ENCODE measurements around the gene OR52R1.
"Not testable (repeated sequence)": the region's sequence is repeated elsewhere in the genome, so short reads cannot be mapped to it uniquely, and the experiment has no call there.

The OR52R1 gene

DNA sequence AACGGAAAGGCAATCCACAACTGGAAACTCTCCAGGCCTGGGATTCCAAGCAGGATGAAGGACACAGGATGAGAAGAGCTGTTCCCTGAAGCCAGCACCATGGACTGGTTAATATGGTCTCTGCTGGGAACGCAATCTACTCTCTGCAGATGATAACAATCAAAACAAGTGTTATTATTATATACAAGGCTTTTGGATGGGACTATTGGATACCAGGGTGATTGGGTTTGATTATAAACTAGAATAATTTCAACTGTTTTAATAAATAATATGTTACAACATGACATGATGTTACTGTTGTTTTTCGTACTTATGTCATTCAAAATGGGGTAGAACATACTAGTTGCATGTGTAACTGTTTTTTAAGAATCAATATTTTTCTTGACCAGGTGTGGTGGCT lies at the start of gene OR52R1:
TSS of gene OR52R1 (minus strand) at position 101 of the 400 bp plus-strand sequence. CDS start at position 101, 0 bp downstream.
- no peak for DNase-seq

DNA sequence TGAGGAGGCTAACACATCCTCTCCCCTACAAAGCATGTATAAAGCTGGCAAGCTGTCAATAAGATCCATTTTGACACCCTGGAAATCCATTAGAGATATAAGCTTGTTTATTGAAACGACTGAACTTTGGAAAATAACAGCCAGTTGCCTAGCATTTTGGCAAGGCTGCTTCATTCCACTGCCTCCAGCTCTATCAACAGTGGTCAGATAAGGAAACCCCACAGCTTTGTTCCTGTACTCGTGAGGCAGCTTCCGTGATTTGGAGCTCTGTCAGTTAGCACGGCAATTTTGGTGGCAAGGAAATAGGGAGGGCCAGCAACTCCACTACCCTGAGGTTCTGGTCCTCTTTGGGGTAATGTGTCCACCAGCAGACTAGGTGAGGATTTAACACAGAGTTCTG lies 46.9 kb upstream of the OR52R1 start:
- DNase-seq: no peak

DNA sequence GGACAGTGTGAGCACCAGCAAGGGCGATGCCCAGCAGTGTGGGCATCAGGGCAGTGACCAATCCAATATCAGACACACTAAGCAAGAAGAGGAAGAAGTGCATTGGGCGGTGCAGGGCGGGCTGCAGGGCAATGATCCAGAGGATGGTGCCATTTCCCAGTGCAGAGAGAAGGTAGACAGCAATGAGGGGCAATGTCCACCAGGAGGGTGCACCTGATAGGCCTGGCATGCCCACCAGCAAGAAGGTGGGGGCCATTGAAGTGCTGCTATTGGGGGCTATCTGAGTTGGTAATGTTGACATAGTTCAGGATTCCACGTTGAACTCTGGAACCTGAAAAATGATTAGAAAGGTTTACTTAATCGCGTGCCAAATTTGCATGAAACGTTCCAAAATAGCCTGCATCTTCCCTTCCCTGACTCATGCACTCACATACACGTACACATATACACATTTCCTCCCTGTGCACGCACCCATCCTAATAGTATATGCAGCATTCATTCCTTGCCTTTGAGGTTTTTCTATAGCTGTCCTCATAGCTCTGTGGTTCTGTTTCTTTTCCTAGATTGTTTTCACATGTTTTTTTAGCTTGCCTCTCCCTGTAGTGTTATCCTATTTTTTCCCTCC lies 44.8 kb upstream of the OR52R1 start, which contains the start of gene OR51S1:
TSS of gene OR51S1 (minus strand) at position 301 of the 625 bp plus-strand sequence. CDS start at position 301, 0 bp downstream.
- DNase-seq: no peak

DNA sequence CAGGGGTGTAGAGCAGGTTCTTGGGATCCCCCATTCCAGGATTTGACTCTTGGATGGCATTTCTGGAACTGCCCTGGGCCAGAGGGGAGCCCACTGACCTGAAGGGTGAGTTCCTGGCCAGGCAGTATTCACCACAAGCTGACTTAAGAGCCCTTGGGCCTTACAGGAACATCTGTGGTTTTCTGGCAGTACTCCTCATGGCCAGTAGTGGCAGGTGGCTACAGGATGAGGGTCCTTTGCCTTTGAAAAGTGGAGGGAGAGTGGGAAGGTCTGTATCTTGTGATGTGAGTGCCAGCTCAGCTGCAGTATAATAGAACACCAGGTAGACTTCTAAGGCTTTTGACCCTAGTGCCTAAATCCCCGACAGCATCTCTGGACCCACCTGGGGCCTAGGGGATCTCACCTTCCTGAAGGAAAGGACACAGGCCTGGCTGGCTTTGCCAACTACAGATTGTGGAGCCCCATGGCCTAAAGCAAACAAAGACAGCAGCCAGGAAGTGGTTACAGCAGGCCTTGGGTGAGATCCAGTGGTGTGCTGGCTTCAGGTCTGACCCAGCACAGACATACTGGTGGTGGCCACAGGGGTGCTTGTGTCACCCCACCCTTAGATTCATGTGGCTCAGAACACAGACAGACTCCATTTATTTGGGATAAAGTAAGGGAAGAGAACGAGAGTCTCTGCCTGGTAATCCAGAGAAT lies 35.8 kb upstream of the OR52R1 start:
- no peak for DNase-seq

DNA sequence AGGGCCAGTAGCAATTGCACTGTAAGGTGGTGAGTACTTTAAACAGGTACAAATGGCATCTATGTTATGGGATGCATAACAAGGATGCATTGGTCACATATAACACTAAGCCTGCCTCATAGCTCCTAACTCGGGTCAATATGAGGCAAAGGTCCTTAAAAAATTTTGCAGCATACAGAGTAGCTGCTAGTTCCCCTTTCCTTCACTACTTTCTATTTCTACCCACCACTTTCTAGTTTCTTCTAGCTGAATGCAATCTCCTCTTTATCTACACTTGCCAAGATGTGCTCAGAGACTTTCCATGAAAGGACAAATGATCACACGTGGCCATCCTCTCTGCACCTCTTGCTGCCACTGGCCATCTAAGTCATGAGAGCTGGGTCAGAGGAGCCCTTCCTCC lies 26.7 kb upstream of the OR52R1 start:
- DNase-seq: no peak

DNA sequence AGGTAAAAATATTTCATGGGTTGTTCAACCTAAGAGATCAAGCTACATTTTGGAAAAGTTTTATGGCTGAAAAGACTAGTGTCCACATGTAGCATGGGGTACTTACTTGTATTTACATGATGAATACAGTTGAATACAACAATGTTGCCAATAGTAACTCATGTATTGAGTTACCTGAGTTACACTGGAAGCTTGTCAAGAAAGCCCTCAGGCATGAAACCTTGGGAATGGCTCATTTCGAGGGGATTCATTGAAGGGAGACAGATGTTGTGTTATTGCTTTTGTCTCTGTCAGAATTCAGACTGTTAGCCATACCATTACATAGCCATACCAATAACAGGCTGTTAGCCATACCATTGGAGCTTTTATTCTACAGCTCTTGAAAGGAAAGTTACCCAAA lies 26.2 kb upstream of the OR52R1 start:
- no peak for DNase-seq

DNA sequence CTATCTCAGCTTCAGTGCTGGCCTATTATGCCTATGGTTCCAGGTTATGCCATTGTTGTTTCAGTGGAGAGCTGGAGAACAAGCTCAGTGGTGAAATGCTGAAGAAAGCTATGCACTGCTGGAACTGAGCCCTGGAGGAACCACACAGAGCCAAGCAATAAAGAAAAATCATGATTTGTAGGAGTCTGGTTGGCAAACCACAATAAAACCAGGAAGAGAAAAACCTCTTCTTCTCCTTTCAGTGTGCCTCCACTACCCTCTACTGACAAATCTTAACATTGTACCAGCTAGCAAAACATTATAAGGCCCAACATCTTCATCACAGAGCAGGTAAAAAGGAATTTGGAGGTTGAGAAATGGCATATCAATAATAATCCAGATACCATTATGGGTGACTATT lies 22.2 kb upstream of the OR52R1 start:
- DNase-seq: no peak

DNA sequence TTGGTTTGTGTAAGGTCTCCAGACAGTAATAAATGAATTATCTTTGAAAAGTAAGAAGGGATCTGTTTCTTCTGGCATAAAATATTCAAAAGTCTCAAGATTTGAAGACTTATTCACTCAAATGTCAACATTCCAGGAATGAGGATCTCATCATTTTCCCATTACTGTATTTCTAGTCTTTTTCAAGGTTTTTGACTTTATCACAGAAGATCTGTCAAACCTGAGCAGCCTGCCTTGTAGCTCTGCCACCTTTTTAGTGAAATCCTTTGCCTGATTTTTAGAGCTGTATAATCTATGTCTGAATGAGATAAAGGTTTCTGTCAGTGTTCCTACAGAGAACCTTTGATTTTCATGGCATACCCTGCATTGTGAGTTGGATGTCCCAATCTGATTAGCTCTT lies 21.0 kb upstream of the OR52R1 start:
- no peak for DNase-seq

DNA sequence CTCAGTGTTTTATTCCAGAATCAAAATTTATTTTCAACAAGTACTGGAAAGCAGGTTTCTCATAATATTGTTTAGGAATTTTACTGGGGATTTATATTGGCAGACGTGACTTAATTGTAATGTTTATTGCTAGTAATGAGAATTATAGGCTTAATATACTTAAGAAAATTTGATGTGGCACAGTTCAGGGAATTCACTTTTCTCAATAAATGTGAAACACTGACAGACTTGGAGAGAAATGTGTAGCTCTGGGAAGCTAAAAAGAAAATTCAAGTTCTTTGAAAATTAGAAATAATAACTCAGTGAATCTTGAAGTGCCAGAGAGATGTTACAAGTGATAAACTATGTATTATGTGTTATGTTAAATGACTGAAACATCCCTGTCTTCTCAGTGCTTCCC lies 16.8 kb upstream of the OR52R1 start, which contains the start of gene OR51F2:
TSS of gene OR51F2 (plus strand) at position 301 of the 400 bp plus-strand sequence. CDS start 101 bp downstream, outside the sequence.
- DNase-seq: no peak

DNA sequence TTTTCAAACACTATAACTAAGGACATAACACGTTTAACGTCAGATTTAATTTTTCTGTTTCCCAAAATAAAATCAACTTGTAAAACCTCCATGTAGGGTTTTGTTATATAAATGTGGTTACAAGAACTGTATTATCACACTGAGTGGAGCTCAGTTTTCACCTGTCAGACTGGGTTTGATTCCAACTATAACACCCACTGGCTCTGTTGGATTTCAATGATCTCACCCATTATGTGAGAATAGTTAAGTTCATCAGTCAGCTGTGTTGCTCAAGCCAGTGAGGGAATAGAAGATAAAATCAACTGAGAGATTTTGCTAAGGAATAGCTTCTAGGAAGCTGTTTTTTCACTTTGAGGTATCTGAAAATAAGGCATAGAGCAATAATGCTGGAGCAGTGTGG lies 5.1 kb upstream of the OR52R1 start:
- no peak for DNase-seq

DNA sequence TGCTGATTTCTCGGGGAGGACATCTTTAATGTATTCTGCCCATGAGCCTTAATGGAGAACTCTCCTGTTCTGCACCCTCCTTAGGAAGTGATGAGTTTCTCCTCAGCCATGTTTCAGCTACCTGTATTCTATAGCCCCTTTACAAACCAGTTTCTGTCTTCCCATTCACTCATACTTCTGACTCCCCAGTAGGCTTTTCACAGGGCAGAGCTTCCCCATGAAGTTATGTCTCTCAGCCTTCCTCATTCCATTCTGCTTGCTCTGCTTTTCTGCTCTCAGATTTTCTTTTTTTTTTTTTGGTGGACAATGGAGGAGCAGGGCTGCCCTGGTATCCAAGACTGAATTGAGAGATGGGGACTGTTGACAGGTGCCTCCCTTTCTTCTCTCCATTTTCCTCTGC lies 4.3 kb upstream of the OR52R1 start:
- DNase-seq: no peak

DNA sequence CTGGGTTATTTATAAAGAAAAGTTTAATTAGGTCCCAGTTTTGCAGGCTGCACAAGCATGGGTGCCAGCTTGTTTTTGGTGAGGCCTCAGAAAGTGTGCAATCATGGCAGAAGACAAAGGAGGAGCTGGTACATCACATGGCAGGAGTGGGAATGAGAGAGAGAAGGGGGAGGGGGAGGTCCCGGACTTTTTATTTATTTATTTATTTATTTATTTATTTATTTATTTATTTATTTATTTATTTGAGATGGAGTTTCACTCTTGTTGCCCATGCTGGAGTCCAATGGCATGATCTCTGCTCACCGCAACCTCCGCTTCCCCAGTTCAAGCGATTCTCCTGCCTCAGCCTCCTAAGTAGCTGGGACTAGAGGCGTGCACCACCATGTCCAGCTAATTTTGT lies 2.9 kb downstream of the OR52R1 start:
- not testable (repeated sequence) for DNase-seq

DNA sequence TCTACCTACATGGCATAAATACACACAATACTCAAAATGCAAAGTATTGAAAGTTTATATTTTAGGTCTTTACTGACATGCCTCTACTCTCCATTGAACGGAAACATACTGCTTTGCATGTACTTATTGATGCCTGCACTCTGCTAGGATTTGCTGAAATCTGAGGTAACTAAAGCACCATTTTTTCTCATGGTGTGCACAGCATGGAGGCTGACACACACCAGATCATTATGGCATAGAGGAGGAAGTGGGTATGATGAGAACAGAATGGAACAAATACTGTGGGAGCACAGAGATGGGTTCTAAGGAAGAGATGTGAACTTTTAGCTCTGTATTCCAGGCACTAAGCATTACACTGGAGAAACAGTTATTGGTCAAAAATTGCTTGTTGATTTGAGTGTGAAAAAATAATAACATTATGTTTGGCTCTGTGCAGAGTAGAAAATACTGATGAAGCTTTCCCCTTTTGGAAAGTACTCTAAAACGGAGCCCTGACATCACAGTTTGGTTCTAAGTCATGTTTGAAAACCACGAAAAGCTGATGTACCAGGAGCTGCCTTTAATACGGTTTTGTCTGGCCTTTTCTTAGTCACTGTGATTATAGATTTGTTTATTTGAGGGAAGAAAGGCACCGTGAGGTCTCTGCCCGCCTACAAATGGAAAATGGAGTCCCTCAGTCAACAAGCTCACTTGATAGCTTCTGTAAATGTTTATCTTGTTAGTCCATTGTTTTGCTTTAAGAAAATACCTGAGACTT lies 5.6 kb downstream of the OR52R1 start:
- no peak for DNase-seq

DNA sequence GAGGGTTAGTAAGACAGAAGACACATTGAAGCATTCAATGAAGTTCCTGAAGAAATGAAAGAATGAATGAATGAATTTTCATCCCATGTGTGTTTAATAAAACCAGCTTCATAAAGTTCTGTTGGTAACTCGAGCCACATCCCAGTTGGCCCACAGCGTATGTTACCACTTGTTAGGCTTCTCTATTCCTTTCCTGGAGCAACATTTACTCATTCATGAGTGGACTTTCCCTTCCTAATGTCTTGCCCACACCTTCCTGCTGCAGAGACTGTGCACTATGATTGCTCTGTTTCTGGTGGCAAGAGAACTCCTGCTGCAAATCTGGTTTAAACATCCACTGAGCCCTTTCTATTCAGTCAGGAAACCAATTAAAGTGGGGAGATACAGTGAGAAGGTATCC lies 7.0 kb downstream of the OR52R1 start:
- no peak for DNase-seq

DNA sequence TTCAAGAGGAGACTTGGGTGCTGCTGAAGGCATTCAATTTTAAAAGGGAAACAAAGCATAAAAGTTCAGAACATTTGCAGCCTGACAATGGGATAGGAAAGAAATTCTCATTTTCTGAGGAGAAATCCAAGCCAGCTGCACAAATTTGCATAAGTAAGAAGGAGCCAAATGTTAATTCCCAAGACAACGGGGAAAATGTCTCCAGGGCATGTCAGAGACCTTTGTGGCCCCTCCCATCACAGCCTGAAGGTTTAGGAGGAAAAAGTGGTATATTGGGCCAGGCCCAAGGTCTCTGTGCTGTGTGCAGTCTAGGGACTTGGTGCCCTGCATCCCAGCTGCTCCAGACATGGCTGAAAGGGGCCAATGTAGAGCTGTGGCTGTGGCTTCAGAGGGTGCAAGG lies 21.7 kb downstream of the OR52R1 start:
- DNase-seq: no peak

DNA sequence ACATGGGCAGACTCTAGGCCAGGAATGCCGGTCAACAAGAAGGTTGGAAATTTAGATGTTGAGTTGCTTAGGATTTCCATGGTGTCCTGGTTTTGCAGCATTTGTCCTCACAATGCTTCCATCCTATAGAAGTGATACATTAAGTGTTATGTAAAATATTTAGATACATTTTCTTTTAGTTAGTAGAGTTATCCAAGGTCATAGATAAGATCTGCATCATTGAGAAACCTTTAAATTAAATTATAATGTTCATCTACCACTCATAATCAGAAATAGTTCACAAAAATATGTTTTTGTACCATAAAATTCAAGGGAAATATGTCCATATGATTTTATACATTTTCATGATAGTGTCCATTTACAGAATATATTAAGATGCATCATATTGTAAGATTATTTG lies 34.3 kb downstream of the OR52R1 start, which contains the start of gene OR51F1:
TSS of gene OR51F1 (minus strand) at position 101 of the 400 bp plus-strand sequence. CDS start at position 101, 0 bp downstream.
- DNase-seq: no peak

DNA sequence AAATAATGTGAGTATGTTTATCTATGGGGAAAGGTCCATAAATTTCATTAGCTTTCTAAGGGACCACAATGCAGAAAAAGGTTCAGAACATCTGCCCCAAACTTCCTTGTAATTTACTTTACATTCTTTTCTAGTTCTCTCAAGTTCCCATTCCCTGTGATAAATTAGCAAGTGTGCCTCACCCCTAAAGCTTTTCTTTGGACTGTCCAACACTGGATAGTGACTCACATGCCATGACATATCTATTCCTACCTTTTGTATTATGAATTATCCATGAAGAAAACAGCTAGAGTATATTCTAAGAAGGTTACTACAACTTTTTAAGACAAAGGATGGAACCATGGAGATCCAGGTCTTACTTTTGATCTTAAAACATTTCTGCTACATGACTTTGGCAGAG lies 36.1 kb downstream of the OR52R1 start:
- DNase-seq: no peak

DNA sequence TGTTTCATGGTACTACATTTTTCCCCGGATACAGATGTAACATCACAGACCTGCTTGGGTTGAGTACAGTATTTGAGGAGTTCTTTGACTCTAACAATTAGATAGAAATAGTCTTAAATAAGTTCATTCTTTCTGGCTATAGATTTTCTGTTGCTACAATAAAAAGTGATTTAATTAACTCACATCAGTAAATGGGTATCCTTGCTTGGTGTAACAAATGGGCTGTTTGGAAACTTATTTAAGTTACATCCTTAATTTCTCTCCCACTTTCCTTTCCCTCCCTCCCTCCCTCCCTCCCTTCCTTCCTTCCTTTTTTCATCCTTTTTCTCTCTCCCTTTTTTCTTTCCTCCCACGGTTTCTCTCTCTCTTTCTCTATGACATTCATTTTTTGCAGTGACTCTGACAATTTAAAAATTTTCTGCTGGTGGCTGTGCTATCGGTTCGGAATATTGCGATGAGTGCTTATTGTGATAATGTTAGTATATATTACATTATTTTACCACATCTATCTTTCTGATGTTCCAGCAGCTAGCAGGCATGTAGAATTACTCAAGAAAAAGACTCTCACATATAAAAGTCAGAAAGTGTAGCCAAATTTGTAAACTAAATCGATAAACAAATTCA lies 37.6 kb downstream of the OR52R1 start:
- no peak for DNase-seq

DNA sequence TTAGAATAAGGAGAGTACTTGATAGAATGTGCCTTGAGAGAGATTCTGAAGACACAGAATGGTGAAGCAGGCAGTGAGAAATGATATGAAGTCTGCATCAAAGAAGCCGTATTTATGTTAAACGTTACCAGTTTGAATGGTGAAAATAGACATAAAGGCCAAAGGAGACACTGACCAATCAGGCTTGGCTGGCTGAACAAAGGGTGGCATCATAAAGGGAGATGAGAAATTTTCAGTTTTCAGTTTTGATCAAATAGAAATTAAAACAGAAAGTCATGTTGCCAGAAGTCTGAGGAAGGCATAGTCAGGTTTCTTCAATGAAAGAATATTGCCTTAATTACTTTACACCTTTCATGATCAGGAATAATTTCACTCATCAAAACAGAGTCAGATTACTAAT lies 41.1 kb downstream of the OR52R1 start:
- DNase-seq: no peak
